Endodermal cell (in vitro differentiated cells): Measurements from ENCODE around the gene HAUS1. TPM values are rescaled to one million over a fixed set of nuclear protein-coding genes. Genes with fewer than 3 reads are reported as not detected.

Experiments
- DNase-seq: peaks from one replicate; pipeline ENCODE4 v3.0.0-alpha.2; 2017
- H3K27ac ChIP-seq: 2 replicates; pipeline ENCODE4 v1.5.1; 2013; ENCODE audit warnings: mild to moderate bottlenecking, low read depth, low read length, moderate library complexity
- H3K27me3 ChIP-seq: 2 replicates; pipeline ENCODE4 v1.6.1; 2013; ENCODE audit warnings: mild to moderate bottlenecking, low read length, moderate library complexity; ENCODE audit not compliant: insufficient read depth, control insufficient read depth, poor library complexity, severe bottlenecking
- H3K36me3 ChIP-seq: 2 replicates; pipeline ENCODE4 v1.7.0; 2013; ENCODE audit warnings: mild to moderate bottlenecking, low read length, moderate library complexity; ENCODE audit not compliant: control insufficient read depth, insufficient read depth
- H3K4me1 ChIP-seq: one replicate; pipeline ENCODE4 v1.7.0; 2013; ENCODE audit warnings: low read length; ENCODE audit not compliant: control insufficient read depth, insufficient read depth
- H3K4me3 ChIP-seq: 2 replicates; pipeline ENCODE4 v1.5.1; 2013; ENCODE audit warnings: mild to moderate bottlenecking, low read length, moderate library complexity
- H3K9ac ChIP-seq: 2 replicates; pipeline ENCODE4 v1.6.1; 2013; ENCODE audit warnings: mild to moderate bottlenecking, low read length, moderate library complexity; ENCODE audit not compliant: poor library complexity, severe bottlenecking; ENCODE audit errors: extremely low read depth
- H3K9me3 ChIP-seq: 2 replicates; pipeline ENCODE4 v1.6.1; 2013; ENCODE audit warnings: mild to moderate bottlenecking, low read length, moderate library complexity; ENCODE audit not compliant: control insufficient read depth
- H3K27ac Mint-ChIP-seq: 2 replicates; pipeline ENCODE4 v1.8.0; 2020; ENCODE audit warnings: mixed read lengths
- H3K27me3 Mint-ChIP-seq: 2 replicates; pipeline ENCODE4 v1.8.0; 2021; ENCODE audit warnings: mild to moderate bottlenecking, mixed read lengths; ENCODE audit not compliant: insufficient read depth
- H3K36me3 Mint-ChIP-seq: 2 replicates; pipeline ENCODE4 v1.8.0; 2020; ENCODE audit warnings: low read depth, mixed read lengths
- H3K4me1 Mint-ChIP-seq: 2 replicates; pipeline ENCODE4 v1.8.0; 2020; ENCODE audit warnings: mixed read lengths
- H3K4me3 Mint-ChIP-seq: 2 replicates; pipeline ENCODE4 v1.8.0; 2020; ENCODE audit warnings: mild to moderate bottlenecking, moderate library complexity, mixed read lengths
- H3K9me3 Mint-ChIP-seq: 2 replicates; pipeline ENCODE4 v1.8.0; 2020; ENCODE audit warnings: mild to moderate bottlenecking, mixed read lengths
- WGBS, 2 experiments: methylation state at CpG; one replicate each; pipeline versions ENCODE4 v1.1.5 to v1.1.7; 2013; ENCODE audit warnings: missing lambda C conversion rate in 2 of 2, mixed read lengths in 1 of 2; ENCODE audit not compliant: insufficient coverage in 1 of 2, insufficient read length in 1 of 2; 5-methylcytosine and 5-hydroxymethylcytosine counted together
- total RNA-seq, 2 donors: library from RNA; stranded (reverse); fragmentation: NEBNext Ultra II Directional in 1 of 2; extraction: Animal tissue kit (Norgen Biotek cat#: 25700) in 1 of 2; gene quantifications; 2 replicates in 1 of 2; 3 replicates in 1 of 2; pipeline ENCODE4 v1.2.1, GENCODE V29; 2021
- TF ChIP-seq, protein P1 (sequence below): fragments of 200-600 bp; sonication (generic); conservative IDR thresholded peaks from 2 replicates; pipeline ENCODE4 v1.5.0; 2021; ENCODE audit warnings: antibody characterized with exemption, mild to moderate bottlenecking

Gene HAUS1
- total RNA-seq, 2 donors from 2014 or later: 80.1 to 130 TPM

DNA sequence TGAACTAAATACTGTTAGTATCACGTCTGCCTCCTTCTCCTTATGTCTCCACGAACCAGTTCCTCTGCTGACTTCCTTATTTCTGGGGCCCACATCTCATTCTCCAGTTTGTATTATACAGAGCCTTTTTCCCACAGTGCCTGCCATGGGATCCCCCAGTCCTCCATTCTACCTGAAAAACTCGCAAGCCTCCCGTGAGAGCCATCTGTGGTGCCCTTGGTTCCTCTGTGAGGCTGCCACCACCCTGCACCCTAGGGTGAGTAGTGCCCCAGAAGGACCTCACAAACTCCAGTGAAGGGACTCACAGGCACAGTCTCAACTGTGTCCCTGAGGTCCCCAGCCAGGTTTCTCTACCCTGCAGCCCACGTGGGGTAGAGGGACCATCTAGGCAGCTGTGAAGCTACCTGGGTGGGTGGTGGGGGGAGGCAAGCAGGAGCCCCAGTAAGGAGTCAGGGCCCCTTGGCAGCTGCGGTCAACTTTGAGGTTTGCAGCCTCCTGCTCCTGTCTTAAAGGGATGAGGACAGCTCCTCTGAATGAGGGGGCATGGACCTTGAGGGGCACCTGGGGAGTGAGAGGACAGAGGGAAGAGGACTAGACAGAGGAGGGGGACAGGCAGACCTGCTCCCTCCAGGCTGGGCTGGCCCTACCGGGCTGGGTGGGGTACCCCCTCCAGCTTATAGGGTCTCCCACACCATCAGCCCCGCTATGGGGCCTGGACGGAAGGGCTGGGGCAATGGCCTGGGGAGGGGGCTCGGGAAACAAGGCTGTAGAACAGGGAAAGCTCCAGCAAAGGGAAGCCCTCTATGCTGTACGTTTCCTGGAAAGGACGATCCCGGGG lies 33.2 kb upstream of the HAUS1 start:
- Histone ChIP-seq H3K4me1 (peaks cover 8% of the 10 kb centered on the region), H3K4me3 (peak overlapping the region; percentile 75), H3K27me3 (peaks cover 10% of the 10 kb centered on the region), H3K27ac (no peak overlapping the region), H3K9ac (peak overlapping the region; percentile 59), H3K36me3 (no peaks in the 10 kb centered on the region), H3K9me3 (no peaks in the 10 kb centered on the region)
- Mint-ChIP-seq H3K27me3 (peaks cover 26% of the 10 kb centered on the region), H3K36me3 (peaks cover 8% of the 10 kb centered on the region), H3K4me1 (peaks cover 11% of the 10 kb centered on the region), H3K27ac (no peak overlapping the region), H3K9me3 (no peaks in the 10 kb centered on the region), H3K4me3 (peak overlapping the region; percentile 61)
- WGBS, 2 experiments: 55 to 96% methylated on average over 4 to 13 of the region's 13 CpGs
- no peak for DNase-seq
- TF ChIP-seq, protein P1, sequence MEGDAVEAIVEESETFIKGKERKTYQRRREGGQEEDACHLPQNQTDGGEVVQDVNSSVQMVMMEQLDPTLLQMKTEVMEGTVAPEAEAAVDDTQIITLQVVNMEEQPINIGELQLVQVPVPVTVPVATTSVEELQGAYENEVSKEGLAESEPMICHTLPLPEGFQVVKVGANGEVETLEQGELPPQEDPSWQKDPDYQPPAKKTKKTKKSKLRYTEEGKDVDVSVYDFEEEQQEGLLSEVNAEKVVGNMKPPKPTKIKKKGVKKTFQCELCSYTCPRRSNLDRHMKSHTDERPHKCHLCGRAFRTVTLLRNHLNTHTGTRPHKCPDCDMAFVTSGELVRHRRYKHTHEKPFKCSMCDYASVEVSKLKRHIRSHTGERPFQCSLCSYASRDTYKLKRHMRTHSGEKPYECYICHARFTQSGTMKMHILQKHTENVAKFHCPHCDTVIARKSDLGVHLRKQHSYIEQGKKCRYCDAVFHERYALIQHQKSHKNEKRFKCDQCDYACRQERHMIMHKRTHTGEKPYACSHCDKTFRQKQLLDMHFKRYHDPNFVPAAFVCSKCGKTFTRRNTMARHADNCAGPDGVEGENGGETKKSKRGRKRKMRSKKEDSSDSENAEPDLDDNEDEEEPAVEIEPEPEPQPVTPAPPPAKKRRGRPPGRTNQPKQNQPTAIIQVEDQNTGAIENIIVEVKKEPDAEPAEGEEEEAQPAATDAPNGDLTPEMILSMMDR: no peak

DNA sequence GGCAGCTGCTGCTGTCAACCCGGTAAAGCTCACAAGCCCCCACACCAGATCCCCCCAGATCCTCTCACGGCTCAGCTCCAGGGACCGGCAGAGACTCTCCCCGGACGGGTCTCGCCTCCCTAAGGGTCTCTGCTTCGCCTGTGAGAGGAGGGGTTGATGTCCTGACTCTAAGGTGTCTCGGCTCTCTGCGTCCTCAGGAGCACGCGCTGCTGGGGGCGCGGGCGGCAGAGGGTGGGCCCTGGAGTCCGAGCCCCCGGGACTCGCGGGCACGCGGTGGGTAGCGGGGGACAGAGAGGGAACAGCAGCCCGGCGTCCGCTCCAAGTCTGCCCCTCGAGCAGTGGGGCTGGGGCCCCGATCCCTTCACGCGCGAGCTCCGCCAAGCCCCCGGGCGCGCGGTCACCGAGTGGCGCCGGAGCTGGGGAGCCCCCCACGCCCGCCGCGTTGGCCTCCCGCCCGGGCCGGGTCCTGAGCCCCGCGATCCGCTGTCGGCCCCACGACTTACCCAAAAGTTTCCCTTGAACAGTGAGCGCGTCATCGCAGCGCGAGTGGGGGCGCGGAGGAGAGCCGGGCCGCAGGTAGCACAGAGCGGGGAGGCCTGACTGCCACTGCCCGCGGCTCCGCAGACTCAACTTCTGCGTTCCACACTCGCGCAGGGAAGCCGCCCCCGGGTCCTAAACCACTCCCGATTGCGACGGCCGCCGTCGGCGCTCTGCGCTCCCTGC lies 32.4 kb upstream of the HAUS1 start, which contains the start of gene PSTPIP2:
Gene PSTPIP2, minus strand, starts transcription at position 608 of the 723 bp plus-strand sequence. Its CDS starts 72 bp downstream, at position 536.
- Histone ChIP-seq H3K9ac (peak within 1 kb of the TSS; percentile 59), H3K36me3 (no peaks in the 10 kb centered on the region), H3K27ac (no peak within 1 kb of the TSS), H3K27me3 (peaks cover 10% of the 10 kb centered on the region), H3K4me3 (peak within 1 kb of the TSS; percentile 75), H3K4me1 (peaks cover 8% of the 10 kb centered on the region), H3K9me3 (no peaks in the 10 kb centered on the region)
- Mint-ChIP-seq H3K27me3 (peaks cover 26% of the 10 kb centered on the region), H3K36me3 (peaks cover 7% of the 10 kb centered on the region), H3K9me3 (no peaks in the 10 kb centered on the region), H3K4me3 (peak within 1 kb of the TSS; percentile 61), H3K4me1 (peaks cover 11% of the 10 kb centered on the region), H3K27ac (peak within 1 kb of the TSS; percentile 35)
- WGBS, 2 experiments: 0 to 2% methylated on average over 31 to 75 of the region's 75 CpGs
- TF ChIP-seq, protein P1: no peak
- DNase-seq: peak; percentile 82

DNA sequence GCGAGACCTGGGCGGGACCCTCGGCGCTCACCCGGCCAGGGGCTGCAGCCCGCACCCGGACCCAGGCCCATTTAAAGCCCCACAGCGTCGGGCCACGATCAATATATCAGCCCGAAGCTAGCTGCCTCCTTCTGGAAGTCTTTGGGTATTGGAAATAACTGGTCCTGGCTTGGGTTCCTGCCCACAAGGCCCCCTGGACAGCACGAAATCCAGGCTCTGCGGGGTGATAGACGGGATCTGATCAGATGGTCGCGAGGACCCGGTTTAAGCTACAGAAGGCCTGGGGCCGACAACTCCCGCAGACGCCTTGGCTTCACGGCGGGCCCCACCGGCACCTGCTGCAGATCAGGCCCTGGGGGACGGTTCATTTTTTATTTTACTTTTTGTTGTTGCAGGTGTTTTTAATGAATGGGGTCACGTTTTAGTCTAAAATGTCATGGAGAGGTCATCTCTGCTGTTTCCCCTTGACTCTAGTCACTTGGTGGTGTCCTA lies 31.8 kb upstream of the HAUS1 start:
- Mint-ChIP-seq H3K27ac (peak overlapping the region; percentile 35), H3K4me1 (peaks cover 11% of the 10 kb centered on the region), H3K36me3 (peaks cover 13% of the 10 kb centered on the region), H3K9me3 (no peaks in the 10 kb centered on the region), H3K4me3 (peak overlapping the region; percentile 61), H3K27me3 (peaks cover 26% of the 10 kb centered on the region)
- 23 to 26% methylated on average over 20 to 25 of the region's 25 CpGs for WGBS, 2 experiments
- H3K27me3 ChIP-seq: peaks cover 10% of the 10 kb centered on the region
- H3K27ac ChIP-seq: no peak overlapping the region
- DNase-seq: no peak
- H3K9ac ChIP-seq: peak overlapping the region; percentile 59
- H3K4me3 ChIP-seq: peak overlapping the region; percentile 75
- no peaks in the 10 kb centered on the region for H3K9me3 ChIP-seq
- TF ChIP-seq, protein P1: peak; percentile 50
- H3K4me1 ChIP-seq: peaks cover 8% of the 10 kb centered on the region
- no peaks in the 10 kb centered on the region for H3K36me3 ChIP-seq
